ENCODE data around the gene JAKMIP1. TPM values are rescaled to one million over a fixed set of nuclear protein-coding genes. Genes with fewer than 3 reads are reported as not detected.

JAKMIP1 gene
- total RNA-seq, 1 donor = 1.4 TPM

DNA sequence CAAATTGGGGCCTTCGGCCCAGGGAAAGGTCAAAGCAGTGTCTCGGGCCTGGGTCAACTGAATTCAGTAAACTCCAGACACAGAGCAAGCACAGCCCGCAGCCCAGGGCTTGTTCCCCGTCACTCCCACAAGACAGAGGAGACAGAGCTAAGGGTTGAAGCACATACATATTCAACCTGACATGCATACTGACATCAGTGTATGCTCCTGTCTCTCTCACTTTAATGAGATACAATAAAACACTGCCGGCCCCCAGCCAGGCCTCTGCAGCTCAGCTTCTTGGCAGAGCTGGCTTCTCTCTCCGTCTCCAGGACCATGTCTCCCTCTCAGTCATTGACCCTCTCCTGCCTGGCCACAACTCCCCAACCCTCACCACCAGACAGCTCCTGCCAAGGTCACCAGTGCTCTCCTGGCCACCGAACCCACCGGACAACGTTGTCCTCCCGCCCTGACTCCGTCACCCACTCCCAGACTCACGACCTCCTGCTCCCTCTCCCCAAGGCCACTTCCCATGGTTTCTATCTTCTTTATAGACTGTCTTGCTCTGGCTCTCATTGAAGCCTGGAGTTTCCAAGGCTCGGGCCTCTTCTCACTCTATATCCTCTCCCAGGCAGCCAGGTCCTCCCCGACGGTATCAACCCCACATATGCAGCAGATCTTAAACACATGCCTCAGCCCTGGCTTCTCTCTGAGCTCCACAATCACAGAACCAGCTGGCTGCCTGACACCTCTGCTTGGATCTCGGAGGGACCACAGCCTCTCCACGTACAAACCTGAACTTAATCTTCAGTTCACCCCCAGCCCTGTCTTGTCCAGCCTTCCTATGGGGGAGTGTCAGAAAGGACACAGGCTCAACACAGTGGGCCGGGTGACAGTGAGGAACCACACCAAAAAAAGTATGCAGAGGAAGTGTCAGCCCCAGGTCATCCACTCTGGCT, 114.4 kb downstream of the JAKMIP1 start:
- no peak overlapping the region for H3K4me3 ChIP-seq (ENCODE audit: low read length)
- H3K9me3 ChIP-seq (ENCODE audit: low read depth, low read length) = no peaks in the 10 kb centered on the region
- no peaks in the 10 kb centered on the region for H3K4me1 ChIP-seq (ENCODE audit: insufficient read depth, low read length)
- no peaks in the 10 kb centered on the region for H3K27me3 ChIP-seq (ENCODE audit: insufficient read depth, low read length)

DNA sequence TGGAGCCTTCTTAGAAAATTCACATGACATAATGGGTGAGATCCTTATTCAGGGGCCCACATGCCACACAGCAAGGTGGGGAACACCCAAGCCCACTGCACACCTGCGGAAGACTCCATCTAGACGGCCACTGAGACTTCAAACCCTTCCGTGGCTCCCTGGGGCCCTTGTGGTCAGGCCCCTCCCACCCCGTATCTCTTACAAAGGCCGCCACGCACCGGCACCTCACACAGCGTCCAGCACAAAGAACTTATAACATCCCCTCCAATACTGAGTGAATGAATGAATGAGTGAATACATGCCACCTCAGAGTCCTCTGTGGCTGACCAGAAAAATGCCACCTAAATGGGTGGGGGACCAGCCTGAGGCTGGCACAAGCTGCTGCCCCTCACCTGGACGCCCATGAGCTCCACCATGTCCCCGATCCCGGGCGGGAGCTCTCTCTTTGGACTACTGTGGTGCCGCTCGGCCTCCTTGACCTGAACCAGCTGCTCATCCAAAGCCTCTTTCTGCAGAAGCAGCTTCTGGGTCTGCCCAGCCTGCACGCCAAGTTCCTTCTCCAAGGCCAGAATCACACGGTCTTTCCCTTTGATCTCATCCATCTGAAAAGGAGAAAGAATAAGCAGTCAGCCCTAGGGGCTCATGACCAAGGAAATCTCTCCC, 115.2 kb downstream of the JAKMIP1 start:
- Histone ChIP-seq H3K9me3 (ENCODE audit: low read depth, low read length) (no peaks in the 10 kb centered on the region), H3K4me3 (ENCODE audit: low read length) (no peak overlapping the region), H3K27me3 (ENCODE audit: insufficient read depth, low read length) (no peaks in the 10 kb centered on the region), H3K4me1 (ENCODE audit: insufficient read depth, low read length) (no peaks in the 10 kb centered on the region)

DNA sequence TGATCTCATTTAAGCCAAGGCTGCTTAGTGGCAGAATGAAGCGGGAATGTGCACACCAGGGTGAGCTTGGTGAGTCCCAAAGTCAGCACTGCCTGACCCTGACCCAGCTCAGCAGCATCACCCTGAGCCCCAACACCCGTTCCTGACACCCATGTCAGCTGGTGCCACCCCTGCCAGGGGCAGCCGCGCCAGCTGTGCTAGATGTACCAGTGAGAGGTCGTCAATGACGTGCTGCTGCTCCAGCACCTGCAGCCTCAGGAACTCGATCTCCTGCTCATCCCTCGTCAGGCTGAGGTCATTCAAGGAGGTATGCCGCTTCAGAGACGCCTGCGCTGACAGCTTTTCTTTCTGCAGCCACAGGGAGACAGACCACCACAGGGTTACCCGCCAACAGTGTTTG, 120.4 kb downstream of the JAKMIP1 start:
- no peak overlapping the region for H3K4me3 ChIP-seq (ENCODE audit: low read length)
- H3K4me1 ChIP-seq (ENCODE audit: insufficient read depth, low read length) = no peaks in the 10 kb centered on the region
- no peaks in the 10 kb centered on the region for H3K27me3 ChIP-seq (ENCODE audit: insufficient read depth, low read length)
- no peaks in the 10 kb centered on the region for H3K9me3 ChIP-seq (ENCODE audit: low read depth, low read length)

DNA sequence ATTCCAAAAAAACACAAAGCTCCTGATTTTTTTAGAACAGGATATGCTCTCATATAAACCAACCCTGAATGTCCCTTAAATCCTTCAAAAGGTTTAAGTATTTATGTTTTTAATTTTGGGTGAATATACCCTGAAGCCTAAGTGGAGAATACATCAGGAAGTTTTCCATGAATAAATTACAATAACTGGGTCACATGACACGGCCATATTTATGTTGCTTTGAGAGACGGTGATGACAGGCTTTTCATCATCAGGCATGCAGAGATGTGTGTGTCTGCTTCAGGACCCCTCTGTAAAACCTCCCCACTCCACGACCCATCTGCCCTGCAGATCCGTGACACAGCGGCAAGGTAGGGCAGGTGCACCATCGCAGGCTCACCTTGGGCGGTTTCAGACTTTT, 121.8 kb downstream of the JAKMIP1 start:
- no peaks in the 10 kb centered on the region for H3K27me3 ChIP-seq (ENCODE audit: insufficient read depth, low read length)
- no peaks in the 10 kb centered on the region for H3K4me1 ChIP-seq (ENCODE audit: insufficient read depth, low read length)
- H3K4me3 ChIP-seq (ENCODE audit: low read length) = no peak overlapping the region
- H3K9me3 ChIP-seq (ENCODE audit: low read depth, low read length) = no peaks in the 10 kb centered on the region

DNA sequence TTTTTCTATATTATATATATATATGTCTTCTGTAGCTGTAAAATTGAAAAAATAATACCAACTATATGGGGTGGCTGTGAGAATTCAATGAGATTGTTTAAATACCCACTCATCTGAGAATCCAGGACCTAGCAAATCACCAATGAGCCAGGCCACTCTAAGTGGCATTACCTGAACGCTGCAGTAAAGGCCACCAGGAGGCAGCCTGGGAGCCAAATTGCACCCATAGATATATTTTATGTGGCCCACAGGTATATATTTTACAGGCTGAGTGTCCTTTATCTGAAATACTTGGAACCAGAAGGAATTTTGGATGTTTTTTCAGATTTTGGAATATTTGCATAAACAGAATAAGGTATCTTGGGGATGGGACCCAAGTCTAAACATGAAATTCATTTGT, 124.0 kb downstream of the JAKMIP1 start:
- no peaks in the 10 kb centered on the region for H3K4me1 ChIP-seq (ENCODE audit: insufficient read depth, low read length)
- H3K4me3 ChIP-seq (ENCODE audit: low read length) = no peak overlapping the region
- H3K9me3 ChIP-seq (ENCODE audit: low read depth, low read length) = no peaks in the 10 kb centered on the region
- H3K27me3 ChIP-seq (ENCODE audit: insufficient read depth, low read length) = no peaks in the 10 kb centered on the region

DNA sequence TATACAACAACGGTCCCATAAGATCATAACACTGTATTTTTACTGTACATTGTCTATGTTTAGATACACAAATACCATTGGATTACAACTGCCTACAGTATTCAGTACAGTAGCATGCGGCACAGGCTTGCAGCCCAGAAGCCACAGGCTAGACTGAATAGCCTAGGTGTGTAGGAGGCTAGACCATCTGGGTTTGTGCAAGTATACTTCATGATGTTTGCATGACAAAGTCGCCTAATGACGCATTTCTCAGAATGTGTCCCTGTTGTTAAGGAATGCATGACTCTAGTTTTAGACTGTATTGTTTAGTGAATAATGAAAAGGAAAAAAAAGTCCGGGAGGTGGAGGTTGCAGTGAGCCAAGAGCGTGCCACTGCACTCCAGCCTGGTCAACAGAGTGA, 125.6 kb downstream of the JAKMIP1 start:
- H3K4me3 ChIP-seq (ENCODE audit: low read length) = no peak overlapping the region
- H3K9me3 ChIP-seq (ENCODE audit: low read depth, low read length) = no peaks in the 10 kb centered on the region
- no peaks in the 10 kb centered on the region for H3K4me1 ChIP-seq (ENCODE audit: insufficient read depth, low read length)
- H3K27me3 ChIP-seq (ENCODE audit: insufficient read depth, low read length) = no peaks in the 10 kb centered on the region

DNA sequence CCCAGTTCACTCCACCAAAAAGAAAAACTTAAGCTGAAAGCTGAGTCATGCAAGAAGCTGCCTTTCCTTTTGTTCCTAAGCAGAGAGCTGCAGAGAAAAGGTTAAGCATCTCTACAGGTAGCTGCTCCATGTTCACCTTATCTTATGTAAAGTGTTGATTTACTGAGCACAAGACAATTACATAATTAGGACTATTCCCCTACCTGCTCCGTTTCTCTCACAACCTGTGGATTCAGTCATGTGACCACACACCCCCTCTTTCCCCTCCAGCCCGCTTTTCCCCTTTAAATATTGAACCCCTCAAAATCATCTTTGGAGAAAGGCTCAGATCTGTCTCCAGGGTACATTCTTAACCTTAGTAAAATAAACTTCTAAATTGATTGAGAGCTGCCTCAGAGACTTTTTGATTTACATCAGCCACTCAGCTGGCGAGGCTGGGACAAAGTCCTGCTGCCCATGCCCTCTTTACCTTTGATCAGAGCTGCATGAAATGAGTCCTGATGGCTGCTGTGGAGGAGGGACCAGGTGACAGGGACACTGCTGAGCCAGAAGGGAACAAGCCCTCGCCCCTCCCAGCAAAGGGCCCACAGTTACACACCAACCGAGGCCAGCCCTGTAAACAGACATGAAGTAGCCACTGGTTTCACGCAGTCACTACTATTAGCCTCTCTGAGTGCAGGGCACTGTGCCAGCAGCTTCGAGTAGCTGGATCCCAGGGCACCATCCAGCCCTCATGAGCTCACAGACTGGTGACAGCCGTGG, 128.2 kb downstream of the JAKMIP1 start:
- H3K4me1 ChIP-seq (ENCODE audit: insufficient read depth, low read length) = no peaks in the 10 kb centered on the region
- no peak overlapping the region for H3K4me3 ChIP-seq (ENCODE audit: low read length)
- H3K27me3 ChIP-seq (ENCODE audit: insufficient read depth, low read length) = no peaks in the 10 kb centered on the region
- H3K9me3 ChIP-seq (ENCODE audit: low read depth, low read length) = no peaks in the 10 kb centered on the region

DNA sequence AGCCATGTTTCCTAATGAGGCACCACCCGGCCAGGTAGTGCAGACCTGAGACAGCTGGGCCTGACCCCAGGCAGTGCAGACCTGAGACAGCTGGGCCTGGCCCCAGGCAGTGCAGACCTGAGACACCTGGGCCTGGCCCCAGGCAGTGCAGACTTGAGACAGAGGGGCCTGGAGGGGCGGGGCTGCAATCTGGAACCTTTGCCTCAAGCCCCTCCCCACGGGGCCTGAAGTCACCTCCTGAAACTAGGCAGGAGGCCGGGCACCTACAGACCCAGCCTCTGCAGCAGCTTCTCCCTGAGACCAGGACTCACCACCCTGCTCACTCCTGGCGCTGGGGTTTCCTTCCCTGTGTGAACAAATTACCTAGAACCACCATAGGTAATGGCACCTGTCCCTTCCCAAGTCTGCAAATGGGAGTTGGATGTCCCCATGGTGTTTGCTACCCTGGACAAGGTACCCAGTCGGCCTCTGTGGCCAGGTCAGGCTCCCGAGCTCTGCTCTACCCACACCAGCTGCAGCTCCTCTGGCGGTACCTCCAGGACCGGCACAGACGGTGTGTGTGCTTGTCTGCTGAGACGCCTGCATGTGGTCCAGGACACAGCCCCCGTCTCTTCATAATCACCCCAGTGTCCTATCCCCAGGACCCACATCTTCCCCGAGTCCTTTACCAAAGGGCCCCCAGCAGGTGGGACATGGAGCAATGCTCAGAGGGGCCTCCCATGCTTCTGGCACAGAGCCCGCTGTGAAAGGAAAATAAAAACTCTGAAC, 129.0 kb downstream of the JAKMIP1 start:
- Histone ChIP-seq H3K27me3 (ENCODE audit: insufficient read depth, low read length) (no peaks in the 10 kb centered on the region), H3K9me3 (ENCODE audit: low read depth, low read length) (no peaks in the 10 kb centered on the region), H3K4me1 (ENCODE audit: insufficient read depth, low read length) (no peaks in the 10 kb centered on the region), H3K4me3 (ENCODE audit: low read length) (no peak overlapping the region)

DNA sequence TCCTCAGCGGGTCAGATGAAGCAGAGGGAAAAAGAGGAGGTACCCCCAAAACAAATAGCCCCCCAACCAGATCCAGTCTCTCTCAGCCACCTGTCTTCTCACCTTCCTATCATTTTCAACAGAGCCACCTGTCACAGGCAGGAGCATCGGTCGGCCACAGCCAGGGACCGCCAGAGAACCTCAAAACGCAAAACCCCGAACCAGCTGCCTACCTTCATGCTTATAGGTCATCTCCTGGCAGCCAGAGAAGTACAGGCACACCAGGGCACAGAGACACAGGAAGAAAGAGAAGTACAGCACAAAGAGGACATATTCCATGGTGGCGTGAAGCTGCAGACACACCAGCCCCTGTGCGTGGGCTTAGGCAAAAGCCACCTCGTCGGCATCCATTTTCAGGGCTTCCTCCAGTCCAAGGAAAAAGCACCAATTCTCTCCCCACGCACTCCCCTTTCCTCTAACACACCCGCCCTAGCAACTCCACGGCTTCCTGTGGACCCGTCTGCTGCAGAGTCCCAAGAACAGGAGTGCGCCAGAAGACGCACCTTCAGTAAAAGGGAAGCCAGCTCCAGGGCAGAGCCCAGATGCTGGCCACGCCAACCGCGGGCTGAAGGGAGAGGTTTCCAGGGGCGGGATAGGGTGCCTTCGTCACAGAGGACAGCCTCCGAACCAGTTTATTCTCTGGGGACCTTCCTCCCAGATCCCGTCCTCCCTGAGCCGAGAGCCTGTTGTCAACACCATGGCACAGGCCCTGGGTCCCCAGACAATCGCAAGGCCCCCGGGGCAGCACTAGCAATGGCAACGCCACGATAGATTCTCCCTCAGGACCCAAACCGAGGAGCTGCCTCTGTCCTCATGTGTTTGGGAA, 130.3 kb downstream of the JAKMIP1 start:
- Histone ChIP-seq H3K4me3 (ENCODE audit: low read length) (no peak overlapping the region), H3K9me3 (ENCODE audit: low read depth, low read length) (no peaks in the 10 kb centered on the region), H3K27me3 (ENCODE audit: insufficient read depth, low read length) (no peaks in the 10 kb centered on the region), H3K4me1 (ENCODE audit: insufficient read depth, low read length) (no peaks in the 10 kb centered on the region)

DNA sequence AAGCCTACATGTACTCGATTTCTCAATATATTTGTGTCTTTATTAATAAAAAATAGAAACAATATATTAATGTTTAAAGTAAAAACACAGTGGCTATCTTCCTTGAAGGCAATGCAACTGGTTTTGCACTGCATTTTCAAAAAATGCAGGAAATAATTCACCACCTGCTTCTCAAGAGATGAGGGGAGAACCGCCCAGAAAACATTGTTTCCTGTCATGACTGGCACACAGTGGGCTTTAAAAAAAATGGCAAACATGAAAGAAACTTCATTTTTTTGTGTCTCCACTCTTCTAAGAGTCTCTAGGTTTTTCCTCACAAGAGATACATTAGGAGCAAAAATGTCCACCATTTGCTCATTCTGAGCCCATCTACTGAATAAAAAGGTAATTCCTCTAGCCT, 131.4 kb downstream of the JAKMIP1 start:
- Histone ChIP-seq H3K9me3 (ENCODE audit: low read depth, low read length) (no peaks in the 10 kb centered on the region), H3K27me3 (ENCODE audit: insufficient read depth, low read length) (no peaks in the 10 kb centered on the region), H3K4me1 (ENCODE audit: insufficient read depth, low read length) (no peaks in the 10 kb centered on the region), H3K4me3 (ENCODE audit: low read length) (no peak overlapping the region)

DNA sequence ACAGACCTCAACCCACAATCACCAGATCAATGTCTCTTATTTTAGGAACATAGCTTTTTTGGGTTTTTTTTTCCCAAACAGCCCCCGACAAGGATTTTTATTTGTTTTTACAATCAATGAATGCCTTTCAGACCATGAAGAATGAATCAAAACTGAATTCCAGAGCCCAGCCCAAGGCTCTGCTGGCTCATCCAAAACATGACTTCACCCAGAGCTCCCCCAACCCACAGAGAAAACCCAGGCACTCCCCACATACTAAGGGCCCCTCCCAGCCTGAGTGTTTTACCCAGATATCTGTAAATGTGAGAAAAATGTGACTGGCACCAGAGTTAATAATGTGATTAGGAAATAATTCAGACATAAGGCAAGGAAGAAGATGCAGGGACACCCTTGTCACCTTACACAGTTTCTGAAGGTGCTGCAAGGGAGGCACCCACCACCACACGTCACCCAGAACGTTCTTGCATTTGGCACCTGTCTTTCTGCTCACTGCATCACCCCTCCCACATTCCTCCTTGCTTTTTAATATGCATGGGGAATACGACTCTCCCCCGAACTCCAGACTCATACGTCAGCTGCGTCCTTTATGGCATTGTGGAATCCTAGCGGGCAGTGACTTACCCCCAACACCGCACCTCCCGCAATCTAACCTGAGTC, 134.3 kb downstream of the JAKMIP1 start:
- no peaks in the 10 kb centered on the region for H3K27me3 ChIP-seq (ENCODE audit: insufficient read depth, low read length)
- H3K4me1 ChIP-seq (ENCODE audit: insufficient read depth, low read length) = no peaks in the 10 kb centered on the region
- no peaks in the 10 kb centered on the region for H3K9me3 ChIP-seq (ENCODE audit: low read depth, low read length)
- no peak overlapping the region for H3K4me3 ChIP-seq (ENCODE audit: low read length)

DNA sequence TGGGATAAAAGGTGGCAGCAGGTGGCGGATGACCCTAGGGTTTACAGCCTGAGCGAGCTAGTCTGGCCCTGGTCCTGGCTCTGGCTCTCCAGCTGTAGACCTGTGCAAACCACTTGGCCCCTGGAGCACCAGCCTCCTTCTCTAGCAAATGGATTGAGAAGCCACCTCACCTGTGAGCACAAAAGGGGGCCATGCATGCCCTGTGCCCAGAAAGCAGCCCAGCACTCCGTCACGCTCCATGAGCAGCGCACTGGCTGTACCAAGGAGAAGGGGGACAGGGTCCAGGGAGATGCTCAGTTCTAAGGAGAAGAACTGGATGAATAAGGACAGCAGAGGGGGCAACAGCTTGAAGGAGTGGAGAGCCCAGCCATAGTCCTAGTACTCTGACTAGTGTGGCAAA, 135.2 kb downstream of the JAKMIP1 start:
- H3K4me1 ChIP-seq (ENCODE audit: insufficient read depth, low read length) = no peaks in the 10 kb centered on the region
- no peak overlapping the region for H3K4me3 ChIP-seq (ENCODE audit: low read length)
- H3K9me3 ChIP-seq (ENCODE audit: low read depth, low read length) = no peaks in the 10 kb centered on the region
- no peaks in the 10 kb centered on the region for H3K27me3 ChIP-seq (ENCODE audit: insufficient read depth, low read length)

DNA sequence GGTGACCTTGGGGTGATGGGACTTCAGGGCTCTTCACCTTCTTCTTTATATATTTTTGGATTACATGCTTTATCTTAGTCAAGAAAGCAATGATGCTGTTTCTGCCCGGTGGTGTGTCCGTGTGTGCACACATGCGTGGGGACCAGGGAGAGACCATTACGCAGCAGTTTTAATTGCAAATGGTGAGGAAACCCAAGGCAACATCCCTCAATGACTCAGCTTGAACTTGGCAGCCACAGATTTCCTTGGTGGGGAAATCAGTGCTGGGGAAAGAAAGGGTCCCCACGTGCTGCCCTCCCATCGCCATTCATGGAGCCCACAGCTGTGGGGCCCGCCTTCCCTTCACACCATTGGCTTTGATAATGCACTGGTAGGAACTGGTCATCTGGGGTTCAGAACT, 136.0 kb downstream of the JAKMIP1 start:
- Histone ChIP-seq H3K27me3 (ENCODE audit: insufficient read depth, low read length) (no peaks in the 10 kb centered on the region), H3K9me3 (ENCODE audit: low read depth, low read length) (no peaks in the 10 kb centered on the region), H3K4me3 (ENCODE audit: low read length) (no peak overlapping the region), H3K4me1 (ENCODE audit: insufficient read depth, low read length) (no peaks in the 10 kb centered on the region)
